NCI-H2171 treated with DMSO at 0.1 percent for 48 hours (cell line): ENCODE data around the gene CHRNA7.
"Not testable (repeated sequence)": the region's sequence is repeated elsewhere in the genome, so short reads cannot be mapped to it uniquely, and the experiment has no call there.

Experiments
- DNase-seq: peaks from one replicate; lab custom pipeline; 2025; lab: John Stamatoyannopoulos, UW

CHRNA7 gene

DNA sequence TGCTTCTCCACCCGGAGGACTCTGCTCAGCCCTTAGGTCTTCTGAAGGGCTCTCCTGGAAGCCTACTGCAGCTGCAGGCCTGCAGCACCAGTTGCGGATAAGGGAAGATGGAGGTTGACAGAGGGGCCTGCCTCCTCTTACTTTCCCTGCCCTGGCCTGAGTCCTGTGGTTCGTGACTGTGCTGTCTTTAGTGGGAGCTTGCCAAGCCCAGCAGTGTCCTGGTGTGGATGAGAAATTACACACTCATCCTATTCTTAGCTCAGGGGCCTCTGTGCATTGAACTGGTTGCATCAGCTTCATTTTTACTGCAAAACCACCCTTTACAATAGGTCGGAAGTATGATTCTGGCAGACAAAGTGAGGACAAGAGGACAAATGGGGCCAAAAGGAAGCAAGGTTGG is 163.5 kb downstream of the CHRNA7 start:
- DNase-seq: not testable (repeated sequence)

DNA sequence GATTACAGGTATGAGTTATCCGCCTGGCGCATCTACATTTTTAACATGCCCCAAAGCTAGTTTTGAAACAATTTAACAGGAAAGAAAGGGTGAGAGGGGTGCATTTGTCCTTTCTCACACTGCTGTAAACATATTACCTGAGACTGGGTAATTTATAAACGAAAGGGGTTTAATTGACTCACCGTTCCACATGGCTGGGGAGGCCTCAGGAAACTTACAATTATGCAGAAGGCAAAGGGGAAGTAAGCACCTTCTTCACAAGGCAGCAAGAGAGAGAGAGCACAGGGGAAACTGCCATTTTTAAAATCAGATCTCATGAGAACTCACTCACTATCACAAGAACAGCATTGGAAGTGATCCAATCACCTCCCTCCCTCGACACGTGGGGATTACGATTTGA is 165.9 kb downstream of the CHRNA7 start:
- DNase-seq: not testable (repeated sequence)

DNA sequence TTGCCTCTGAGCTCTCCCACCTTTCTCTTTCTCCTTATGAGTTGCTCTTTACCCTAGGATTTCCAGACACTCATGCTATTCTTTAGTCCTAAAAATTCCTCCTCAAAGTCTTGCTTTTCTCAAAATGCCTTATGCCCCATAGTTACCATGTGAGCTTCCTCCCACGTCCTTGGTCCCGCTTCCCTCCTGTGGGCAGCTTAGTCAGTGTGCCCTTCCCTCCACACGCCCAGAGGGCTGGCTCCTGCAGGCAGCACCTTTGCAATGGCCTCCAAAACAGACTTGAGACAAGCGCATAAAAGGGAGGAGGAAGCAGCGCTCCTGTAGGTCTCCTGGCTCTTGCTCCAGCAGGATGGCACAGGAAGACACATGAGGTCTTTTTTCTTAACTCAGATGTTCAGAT is 168.6 kb downstream of the CHRNA7 start:
- DNase-seq: not testable (repeated sequence)

DNA sequence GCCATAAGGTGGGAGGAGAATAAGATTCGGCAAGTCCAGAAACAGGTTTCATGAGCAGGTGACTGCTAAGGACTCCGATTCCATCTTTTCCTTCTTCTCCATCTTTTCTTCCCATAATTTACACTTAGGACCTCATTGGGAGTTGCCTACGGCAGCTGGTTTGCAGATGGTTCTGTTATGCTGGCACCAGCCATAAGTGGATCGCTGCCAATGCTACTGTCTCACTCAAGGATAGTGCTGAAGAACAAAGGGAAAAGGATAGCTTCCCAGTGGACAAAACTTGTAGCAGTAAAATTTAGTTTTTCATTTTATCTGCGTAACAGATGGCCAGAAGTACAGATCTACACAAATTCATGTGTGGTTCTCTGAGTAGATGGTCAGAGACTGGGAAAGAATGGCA is 178.8 kb downstream of the CHRNA7 start:
- not testable (repeated sequence) for DNase-seq

DNA sequence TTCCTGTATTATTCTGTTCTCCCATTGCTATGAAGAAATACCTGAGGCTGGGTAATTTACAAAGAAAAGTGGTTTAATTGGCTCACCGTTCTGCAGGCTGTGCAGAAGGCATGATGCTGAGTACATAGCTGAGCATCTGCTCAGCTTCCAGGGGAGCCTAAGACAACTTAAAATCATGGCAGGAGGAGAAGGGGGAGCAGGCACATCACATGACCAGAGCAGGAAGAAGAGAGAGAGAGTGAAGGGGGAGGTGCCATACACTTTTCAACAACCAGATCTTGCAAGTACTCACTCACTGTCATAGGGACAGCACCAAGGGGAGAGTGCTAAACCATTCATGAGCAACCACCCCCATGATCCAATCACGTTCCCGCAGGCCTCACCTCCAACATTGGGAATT is 188.4 kb downstream of the CHRNA7 start:
- no peak for DNase-seq
